ENCODE results near the gene PPIL1.
A peak's percentile ranks its signal among the peaks of the same experiment; 100 is the strongest.

PPIL1 gene

DNA sequence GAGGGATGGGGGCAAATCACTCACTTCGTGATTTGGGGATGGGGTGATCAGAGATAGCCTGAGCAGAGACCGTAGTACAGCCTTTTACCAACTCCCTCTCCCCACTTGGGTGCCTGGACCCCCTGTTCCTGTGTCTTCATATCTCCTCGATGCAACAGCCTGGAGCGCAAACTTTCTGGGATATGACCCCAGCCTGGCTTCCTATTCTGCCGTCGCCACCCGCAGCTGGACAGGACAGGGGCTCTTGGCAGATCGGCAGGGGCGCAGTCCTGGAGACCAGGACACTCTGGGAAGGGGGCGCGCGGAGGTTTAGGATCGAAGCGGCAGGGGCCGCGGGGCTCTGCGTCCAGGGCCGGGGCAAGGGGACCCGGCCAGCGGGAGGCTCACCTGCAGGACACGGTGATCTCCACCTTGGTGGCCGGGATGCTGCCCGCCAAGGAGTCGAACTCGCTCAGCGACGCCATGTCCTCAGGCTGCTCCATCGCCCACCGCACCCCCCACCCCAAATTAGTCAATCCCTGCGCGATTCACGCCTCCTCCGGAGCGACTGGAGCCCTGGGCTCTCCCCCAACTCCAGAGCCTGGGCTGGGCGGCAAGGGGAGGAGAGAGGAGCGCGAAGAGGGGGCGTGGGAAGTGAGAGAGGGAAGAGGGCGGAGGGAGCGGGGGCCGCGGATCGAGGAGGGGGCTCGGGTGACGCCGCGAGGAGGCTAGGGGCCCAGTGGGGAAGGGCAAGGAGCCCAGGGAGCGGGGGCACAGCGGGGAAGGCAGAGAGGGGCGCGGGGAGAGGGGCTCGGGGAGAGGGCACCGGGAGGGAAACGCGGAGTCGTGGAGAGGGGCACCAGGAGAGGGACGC, 35.5 kb downstream of the PPIL1 start, which contains the start of gene CPNE5:
CPNE5 (minus strand) TSS at position 549 of the 853 bp plus-strand sequence; CDS start at position 482, 67 bp downstream.
- DNase-seq (ENCODE audit: low read depth): no peak
- H3K4me3 ChIP-seq (ENCODE audit: low read depth, low read length): peak within 1 kb of the TSS; percentile 47

DNA sequence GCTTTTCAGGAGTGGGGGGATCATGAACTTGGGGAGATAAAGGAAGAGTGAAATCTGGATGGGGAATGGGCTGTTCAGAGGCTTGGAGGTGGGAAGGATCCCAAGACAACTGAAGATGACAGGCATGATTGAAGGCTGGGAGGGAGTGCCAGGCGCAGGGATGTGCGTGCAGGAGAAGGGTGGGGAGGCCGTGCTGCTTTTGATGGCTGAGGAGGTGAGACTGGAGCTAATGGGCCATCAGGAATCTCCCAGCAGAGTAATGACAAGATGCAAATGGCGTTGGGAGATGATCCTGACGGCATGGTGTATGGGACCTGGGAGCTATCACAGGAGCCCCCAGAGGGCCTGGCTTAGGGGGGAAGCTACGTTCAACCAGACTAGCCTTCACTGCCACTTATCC, 36.9 kb downstream of the PPIL1 start:
- H3K4me3 ChIP-seq (ENCODE audit: low read depth, low read length): no peak overlapping the region
- DNase-seq (ENCODE audit: low read depth): no peak

DNA sequence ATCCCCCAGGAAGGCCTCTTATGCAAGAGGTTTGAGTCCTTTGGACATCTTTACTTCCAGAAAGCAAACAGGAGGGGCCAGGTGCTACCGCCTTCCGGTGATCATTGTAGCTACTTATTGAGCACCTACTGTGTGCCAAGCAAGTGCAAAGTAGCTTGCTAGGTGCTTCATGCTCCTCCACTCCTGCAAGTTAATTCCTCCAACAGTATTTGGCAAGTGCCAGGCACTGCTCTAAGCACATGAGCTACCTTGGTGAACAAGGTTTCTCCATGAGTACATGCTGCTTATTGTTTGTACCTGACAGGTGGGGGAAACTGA, 37.6 kb downstream of the PPIL1 start:
- DNase-seq (ENCODE audit: low read depth): no peak
- H3K4me3 ChIP-seq (ENCODE audit: low read depth, low read length): no peak overlapping the region

DNA sequence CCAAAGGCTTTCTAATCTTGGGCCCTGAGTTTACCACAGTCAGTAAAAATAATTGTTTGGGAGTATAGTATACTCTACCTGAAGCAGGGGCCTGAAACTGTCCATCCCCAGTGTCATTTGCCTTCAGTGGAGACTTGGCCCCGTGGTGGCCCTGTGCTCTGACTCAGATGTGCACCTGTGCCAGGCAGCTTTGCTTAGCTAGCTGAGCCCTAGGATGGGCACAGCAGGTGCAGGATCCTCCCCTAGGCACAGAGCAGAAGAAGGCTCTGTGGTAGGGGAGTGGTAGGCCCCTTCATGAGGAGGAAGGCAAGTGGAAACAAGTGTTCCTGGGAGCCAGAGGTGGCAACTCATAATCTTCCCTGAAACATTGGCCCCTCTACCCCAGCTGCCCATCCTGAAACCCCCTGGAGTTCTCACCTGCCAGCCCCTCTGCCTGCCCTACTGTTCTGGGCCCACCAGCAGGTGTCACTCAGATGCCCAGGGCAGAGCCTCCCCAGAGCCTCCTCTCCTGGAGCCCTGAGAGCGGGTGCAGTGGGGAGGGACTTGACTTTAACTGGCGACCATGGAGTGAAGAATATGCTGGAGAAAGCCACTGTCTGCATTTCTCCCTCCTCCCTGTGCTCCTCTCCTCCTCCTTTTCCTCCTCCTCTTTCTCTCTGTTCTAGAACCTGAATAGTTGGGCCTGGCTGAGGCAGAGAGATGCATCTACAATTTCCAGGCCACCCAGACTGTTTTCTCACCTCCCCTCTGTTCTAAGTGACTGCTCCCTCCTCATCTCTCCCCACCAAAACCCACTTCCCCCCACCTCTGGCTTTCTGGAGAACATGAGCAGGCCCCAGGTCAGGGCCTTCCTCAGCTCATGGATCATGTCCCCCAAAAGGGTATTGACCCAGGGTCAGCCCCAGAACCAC, 38.2 kb downstream of the PPIL1 start:
- DNase-seq (ENCODE audit: low read depth): no peak

DNA sequence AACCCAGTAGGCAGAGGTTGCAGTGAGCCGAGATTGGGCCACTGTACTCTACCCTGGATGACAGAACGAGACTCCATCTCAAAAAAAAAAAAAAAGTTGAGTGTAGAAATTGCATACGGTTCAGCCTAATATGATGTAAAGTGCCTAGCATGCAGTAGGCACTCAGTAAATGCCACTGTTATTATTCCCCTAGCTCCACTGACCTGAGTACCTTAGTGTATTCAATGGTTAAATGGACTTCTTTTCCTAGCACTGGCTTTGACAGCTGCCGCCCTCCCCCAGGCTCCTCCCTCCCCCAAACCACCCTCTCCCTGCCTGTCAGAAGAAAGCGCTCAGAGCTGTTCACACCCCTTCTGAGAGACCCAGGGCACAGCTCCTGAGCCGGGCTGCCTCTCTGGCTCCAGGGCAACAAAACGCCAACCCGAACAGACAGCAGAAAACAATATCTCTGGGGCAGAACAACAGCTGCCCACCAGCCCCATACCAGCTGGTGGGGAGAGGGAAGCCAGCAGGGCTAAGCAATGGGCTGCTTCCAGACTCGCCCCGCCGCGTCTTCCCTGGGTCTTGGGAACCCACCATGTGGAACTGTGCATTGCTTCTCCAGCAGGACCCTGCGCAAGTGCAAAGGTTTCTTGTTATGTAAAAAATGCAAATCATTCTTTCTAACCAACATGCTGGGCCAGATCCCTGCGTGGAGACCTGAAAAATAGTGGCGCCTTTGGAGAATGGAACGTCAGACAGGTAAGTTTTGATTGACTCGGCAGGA, 39.8 kb downstream of the PPIL1 start:
- DNase-seq (ENCODE audit: low read depth): no peak
- no peak overlapping the region for H3K4me3 ChIP-seq (ENCODE audit: low read depth, low read length)

More for the DNA sequence above, 38.2 kb downstream of the PPIL1 start:
- H3K4me3 ChIP-seq (ENCODE audit: low read depth, low read length): no peak overlapping the region

DNA sequence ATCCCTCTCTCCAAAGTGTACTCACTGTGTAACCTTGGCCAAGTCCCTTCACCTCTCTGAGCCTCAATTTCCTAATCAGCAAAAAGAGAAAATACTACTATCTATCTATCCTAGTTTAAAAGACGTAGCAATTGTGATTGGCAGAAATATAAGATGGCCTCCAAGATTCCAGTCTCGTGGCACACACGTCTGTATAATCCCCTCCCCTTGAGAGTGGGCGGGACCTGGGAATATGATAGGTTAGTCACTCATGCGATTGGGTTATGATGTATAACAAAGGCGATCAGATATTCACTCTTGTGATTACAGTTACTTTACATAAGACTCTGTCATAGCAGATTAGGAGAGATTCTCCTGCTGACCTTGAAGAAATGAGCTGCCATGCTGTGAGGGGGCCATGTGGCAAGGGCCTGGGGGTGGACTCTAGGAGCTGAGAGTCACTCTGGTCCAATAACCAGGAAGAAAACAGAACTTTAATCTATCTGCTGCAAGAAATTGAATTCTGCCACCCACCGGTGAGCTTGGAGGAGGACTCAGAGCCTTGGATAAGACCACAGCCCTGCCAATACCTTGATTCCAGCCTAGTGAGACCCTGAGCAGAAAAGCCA, 41.3 kb downstream of the PPIL1 start:
- H3K4me3 ChIP-seq (ENCODE audit: low read depth, low read length): no peak overlapping the region
- no peak for DNase-seq (ENCODE audit: low read depth)

DNA sequence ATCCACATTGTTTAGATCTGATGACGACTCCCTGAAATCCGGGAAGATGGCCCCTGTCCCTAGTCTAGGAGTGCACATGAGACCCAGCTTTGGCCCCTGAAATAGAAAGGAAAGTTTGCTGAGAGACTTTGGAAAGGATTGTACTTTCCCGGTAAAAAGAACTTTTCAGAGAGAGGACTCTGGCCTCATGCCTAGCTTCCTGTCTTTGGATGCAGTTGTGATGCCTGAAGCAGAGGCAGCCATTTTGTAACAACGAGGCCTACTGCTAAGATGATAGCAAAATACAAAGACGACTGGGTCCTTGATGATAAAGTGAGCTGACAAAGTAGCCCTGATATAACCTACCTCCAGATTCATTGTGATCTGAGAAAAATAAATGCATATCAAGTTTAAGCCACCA, 42.3 kb downstream of the PPIL1 start:
- no peak overlapping the region for H3K4me3 ChIP-seq (ENCODE audit: low read depth, low read length)
- no peak for DNase-seq (ENCODE audit: low read depth)

DNA sequence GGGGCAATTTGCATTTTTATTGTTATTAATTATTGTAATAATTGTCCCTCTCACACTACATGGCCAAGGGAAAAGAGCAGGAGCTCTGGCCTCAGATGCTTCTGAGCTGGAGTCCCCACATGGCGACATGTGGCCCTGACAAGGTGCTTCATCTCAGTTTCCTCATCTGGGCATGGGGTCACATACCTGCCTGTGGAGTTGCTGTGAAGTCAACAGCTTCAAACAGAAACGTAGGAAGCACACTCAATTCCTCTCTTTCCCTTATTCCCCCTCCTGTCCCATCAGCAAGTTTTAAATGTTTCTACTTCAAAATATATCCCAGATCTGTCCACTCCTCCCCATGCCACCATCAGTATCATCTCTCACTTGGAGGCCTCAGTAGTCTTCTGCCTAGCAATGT, 44.0 kb downstream of the PPIL1 start:
- no peak for DNase-seq (ENCODE audit: low read depth)
- no peak overlapping the region for H3K4me3 ChIP-seq (ENCODE audit: low read depth, low read length)

DNA sequence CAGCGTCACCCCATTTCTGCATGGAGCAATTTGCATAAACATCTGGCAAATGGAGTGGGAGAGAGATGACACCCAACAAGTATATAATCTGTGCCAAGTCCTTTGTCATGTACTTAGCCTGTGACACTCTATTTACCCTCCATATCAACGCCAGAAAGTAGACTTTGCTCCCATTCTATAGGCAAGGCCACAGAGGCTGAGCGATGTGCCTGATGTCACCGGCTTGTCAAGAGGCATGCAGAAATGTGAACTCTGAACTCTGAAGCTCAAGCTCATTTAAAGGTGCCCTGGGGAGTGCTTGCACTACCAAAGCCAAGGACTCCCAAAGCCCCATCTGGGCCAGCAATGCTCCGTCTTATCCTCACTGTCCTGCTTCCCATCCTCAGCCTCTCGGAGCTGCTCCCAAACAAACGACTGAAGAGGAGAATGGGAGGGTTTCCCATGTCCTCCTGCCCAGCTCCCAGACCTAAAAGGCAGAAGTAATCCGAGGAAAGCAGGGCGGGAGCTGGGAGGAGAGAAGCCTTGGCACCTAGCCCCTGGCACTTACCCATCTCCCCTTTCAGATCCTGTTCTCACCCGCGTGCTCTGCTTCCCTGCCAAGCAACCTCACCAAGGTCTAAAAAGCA, 44.6 kb downstream of the PPIL1 start:
- DNase-seq (ENCODE audit: low read depth): no peak
- H3K4me3 ChIP-seq (ENCODE audit: low read depth, low read length): no peak overlapping the region

DNA sequence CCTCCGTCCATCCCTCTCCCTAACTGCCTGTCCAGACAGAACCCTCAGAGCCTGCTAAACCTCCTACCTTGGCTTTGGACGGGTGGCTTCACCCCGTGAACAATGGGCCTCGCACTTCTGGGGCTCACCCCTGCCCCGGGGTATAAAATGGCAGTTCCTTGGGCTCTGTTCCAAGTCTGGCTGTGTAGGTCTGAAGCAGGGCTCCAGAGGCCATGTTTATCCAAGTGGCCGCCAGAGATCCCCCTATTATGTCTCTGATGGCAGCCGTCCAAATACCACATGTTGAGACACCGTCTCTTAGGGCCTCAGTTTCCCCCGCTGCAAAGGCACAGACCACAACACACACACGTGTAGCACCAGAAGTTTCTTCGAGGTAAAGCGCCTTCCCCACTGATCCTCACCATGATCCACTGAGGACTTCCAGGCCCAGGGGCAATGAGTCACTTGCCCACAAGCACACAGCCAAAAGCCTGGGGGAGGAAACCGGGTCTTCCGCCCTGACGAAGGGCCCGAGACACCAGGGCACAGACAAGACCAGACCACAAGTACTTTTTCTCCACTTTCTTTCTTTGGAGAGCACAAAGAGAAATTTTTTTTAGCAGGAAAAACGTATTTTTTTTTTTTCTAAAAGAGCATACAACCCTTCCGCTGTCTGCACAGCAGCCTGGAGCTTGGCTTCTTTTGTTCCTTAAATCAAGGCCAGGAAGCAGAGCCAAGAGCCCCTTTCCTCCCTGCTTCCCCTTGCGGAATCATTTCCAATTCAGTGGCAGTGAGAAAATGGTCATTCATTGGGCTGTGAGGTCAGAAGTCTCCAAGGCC, 47.1 kb downstream of the PPIL1 start:
- H3K4me3 ChIP-seq (ENCODE audit: low read depth, low read length): no peak overlapping the region

DNA sequence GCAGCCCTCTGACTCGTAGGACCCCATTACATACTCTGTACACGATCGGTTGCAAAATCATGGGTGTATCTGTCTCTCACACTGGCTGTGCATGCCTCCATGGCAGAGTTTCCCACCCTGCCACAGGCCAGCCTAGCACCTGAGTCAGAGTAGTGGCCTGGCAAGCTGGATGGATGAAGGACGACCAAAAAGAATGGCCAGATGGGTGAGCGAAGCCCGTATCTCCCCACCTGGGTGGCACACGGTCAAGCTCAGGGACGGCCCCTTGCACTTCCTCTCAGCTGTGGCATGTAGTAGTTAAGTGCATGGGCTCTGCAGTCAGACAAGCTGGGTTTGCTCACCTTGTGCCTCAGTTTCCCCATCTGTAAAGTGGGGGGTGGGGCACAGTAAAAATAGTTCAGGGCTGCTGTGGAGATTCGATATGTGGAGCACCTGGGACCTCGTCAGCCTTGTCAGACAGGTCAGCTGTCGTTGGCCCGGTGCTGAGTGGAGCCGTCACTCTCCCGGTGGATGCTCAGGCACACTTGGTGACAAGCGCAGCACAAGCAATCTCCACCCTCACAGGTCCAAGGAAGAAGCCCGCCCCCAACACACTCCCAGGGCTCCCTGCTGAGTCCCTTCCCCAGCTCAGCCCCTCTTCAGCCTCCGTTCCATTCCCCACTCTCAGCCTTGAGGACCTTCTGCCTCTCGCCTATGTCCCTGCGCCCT, 47.9 kb downstream of the PPIL1 start:
- no peak for DNase-seq (ENCODE audit: low read depth)
- no peak overlapping the region for H3K4me3 ChIP-seq (ENCODE audit: low read depth, low read length)

More for the DNA sequence above, 47.1 kb downstream of the PPIL1 start:
- DNase-seq (ENCODE audit: low read depth): peak; percentile 60

DNA sequence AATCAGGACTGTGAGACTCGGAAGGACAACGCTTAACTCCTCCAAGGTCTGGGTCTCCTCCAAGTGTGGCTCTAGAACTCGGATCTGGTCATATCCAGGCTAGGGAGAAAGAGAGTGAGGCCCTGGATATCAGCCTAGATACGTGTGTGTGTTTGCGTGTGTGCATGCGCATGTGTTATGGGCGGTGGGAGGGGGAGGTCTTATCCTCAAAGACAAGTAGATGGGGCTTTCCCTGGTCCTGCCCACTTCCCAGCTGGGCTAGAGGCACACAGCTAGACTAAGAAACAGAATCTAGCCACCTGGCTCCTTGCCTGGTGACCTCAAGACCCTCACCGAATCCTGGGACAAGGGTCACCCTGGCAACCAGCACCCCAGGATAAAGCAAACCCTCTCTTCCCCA, 48.6 kb downstream of the PPIL1 start:
- H3K4me3 ChIP-seq (ENCODE audit: low read depth, low read length): no peak overlapping the region
- DNase-seq (ENCODE audit: low read depth): no peak

DNA sequence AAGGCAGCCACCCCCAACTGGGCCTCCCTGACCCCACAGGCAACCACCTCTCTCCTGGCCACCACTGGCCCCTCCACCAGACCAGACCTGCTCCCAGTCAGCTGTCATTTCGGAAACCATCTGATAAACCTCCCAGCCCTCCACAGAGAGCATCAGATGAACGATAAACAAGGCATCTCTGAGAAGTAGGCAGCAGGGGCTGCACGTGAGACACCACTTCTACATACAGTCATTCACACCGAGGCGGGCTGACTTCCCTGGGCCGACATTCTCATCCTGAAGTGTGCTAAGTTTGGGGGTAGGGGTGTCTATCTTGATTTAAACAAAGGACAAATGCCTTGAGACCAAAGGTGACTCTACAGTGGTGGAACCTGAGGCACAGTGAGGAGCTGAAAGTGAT, 49.2 kb downstream of the PPIL1 start:
- H3K4me3 ChIP-seq (ENCODE audit: low read depth, low read length): no peak overlapping the region
- DNase-seq (ENCODE audit: low read depth): no peak

DNA sequence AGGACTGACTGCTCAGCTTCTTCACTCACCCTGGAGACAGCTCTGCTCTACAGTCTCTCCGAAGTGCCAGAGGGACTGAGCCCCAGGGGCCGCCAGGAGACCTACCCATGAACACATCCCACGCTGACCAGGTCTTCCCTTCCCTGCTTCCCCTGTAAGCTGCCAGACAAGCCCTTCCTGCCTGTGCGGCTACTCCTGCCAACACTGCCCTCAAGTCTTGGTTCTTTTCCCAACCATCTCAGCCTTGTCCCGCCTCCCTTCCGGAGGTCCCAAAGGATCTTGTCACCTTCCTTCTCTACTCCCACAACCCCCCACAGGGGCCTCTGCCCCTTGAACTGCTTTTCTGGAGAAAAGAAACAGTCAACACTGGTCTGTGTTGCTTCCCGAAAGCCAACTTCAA, 50.4 kb downstream of the PPIL1 start:
- no peak overlapping the region for H3K4me3 ChIP-seq (ENCODE audit: low read depth, low read length)

DNA sequence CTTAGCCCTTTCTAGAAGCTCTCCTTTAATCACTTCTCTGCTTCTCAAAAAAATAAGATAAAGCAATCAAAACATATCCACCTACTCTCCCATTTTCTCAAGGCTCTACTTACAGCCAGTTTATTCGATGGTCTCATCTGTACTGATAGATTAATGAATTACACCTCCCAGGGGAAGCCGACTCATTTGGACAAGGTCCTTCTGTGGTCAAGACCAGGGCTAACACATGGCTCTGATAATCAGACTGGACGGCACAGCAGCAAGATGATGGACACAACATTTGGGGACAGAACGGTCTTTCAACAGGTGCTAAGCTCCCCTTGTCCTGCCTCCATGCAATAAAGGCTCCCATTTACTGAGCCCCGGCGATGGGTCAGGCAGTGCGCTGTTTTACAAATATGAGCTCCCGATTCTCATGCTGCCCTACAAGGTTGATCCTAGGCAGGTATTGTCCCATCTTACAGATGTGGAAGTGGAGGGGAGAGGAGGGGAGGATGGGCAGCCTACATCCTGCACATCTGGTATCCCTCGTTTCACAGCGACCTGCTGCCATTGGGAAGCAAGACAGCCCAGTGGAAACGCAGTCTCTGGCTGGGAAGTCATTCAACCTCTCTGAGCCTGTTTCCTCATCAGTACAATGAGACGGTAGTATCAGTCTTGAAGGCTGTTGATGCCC, 51.0 kb downstream of the PPIL1 start:
- DNase-seq (ENCODE audit: low read depth): no peak
- H3K4me3 ChIP-seq (ENCODE audit: low read depth, low read length): no peak overlapping the region

More for the DNA sequence above, 50.4 kb downstream of the PPIL1 start:
- no peak for DNase-seq (ENCODE audit: low read depth)

DNA sequence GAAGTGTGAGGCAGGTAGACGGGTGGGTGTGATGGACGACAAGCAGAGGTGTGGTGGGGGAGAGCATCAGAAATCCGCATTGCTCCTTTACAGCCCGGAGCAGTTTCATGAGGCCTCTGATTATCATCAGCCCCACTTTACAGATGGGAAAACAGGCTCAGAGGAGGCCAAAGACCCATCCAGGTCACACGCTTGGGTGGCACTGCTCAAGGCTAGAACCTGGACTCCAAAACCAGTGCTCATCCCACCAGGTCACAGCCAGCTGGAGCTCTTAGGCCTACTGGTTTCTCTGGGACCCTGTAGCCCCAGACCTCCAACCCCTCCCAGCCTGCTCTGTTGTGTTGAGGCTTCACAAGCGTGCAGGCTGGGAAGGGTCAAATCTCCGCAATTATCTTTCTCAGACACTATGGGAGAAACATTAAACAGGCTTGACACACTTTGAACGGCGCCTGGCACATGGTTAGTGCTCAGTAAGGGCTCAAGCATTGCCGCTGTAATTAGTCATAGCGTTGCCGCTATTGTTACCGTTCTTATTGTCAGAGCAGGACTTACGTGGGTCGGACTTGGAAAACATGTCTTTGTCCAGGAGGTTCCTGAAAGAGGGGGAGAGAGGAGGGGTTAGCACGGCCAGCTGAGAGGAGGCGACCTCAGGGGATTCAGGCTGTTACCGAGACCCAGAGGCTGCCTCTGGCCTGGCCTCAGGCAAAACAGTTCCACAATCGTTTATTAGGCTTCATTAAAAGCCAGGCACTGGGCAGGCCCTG, 51.9 kb downstream of the PPIL1 start:
- no peak overlapping the region for H3K4me3 ChIP-seq (ENCODE audit: low read depth, low read length)
- DNase-seq (ENCODE audit: low read depth): no peak
